Fibroblast of lung (primary cell): ENCODE results near the gene VAV1. TPM values are rescaled to one million over a fixed set of nuclear protein-coding genes. Genes with fewer than 3 reads are reported as not detected.
A peak's percentile ranks its signal among the peaks of the same experiment; 100 is the strongest.

Experiments used
- DNase-seq, 2 donors: peaks; one replicate each; pipeline versions ENCODE4 v3.0.0 to v3.0.0-alpha.2; 2010; ENCODE audit warnings: low read depth in 2 of 2
- H2AFZ ChIP-seq: 2 replicates; pipeline ENCODE4 v1.5.1; 2012; ENCODE audit warnings: low read length, control low read depth, inconsistent platforms
- H3K27ac ChIP-seq: 2 replicates; pipeline ENCODE4 v1.5.1; 2011; ENCODE audit warnings: low read length, control low read depth; ENCODE audit not compliant: insufficient read depth
- H3K27me3 ChIP-seq: 2 replicates; pipeline ENCODE4 v1.5.1; 2011; ENCODE audit warnings: mild to moderate bottlenecking, low read length; ENCODE audit not compliant: control insufficient read depth, insufficient read depth
- H3K36me3 ChIP-seq: 2 replicates; pipeline ENCODE4 v1.5.1; 2011; ENCODE audit warnings: low read length; ENCODE audit not compliant: control insufficient read depth, insufficient read depth
- H3K4me1 ChIP-seq: 2 replicates; pipeline ENCODE4 v1.5.1; 2011; ENCODE audit warnings: low read length; ENCODE audit not compliant: control insufficient read depth, insufficient read depth; ENCODE audit errors: extremely low read depth
- H3K4me2 ChIP-seq: 2 replicates; pipeline ENCODE4 v1.5.1; 2011; ENCODE audit warnings: low read length, control low read depth; ENCODE audit not compliant: insufficient read depth; ENCODE audit errors: extremely low read depth
- H3K4me3 ChIP-seq, 4 experiments: fragments of 200-600 bp in 1 of 4; sonication (generic) in 1 of 4; replicated peaks in 1 of 4; 2 replicates each; pipeline ENCODE4 v1.5.1; 2011 to 2016; ENCODE audit warnings: low read length in 4 of 4, low read depth in 3 of 4, mild to moderate bottlenecking in 3 of 4, control low read depth in 2 of 4, inconsistent platforms in 1 of 4, mixed read lengths in 1 of 4; ENCODE audit not compliant: insufficient read depth in 1 of 4; ENCODE audit errors: control extremely low read depth in 1 of 4
- H3K79me2 ChIP-seq: 2 replicates; pipeline ENCODE4 v1.5.1; 2012; ENCODE audit warnings: mild to moderate bottlenecking, low read length, inconsistent platforms; ENCODE audit not compliant: control insufficient read depth, insufficient read depth
- H3K9ac ChIP-seq: 2 replicates; pipeline ENCODE4 v1.5.1; 2011; ENCODE audit warnings: mild to moderate bottlenecking, low read length, control low read depth; ENCODE audit not compliant: insufficient read depth
- H3K9me3 ChIP-seq: 2 replicates; pipeline ENCODE4 v1.5.1; 2012; ENCODE audit warnings: low read depth, low read length; ENCODE audit not compliant: control insufficient read depth, insufficient read depth
- H4K20me1 ChIP-seq: 2 replicates; pipeline ENCODE4 v1.5.1; 2011; ENCODE audit warnings: low read length; ENCODE audit not compliant: control insufficient read depth, insufficient read depth; ENCODE audit errors: extremely low read depth
- EZH2 ChIP-seq: IDR thresholded peaks from 2 replicates; pipeline ENCODE4 v1.5.1; 2012; ENCODE audit warnings: low read length, control low read depth, mild to moderate bottlenecking; ENCODE audit errors: missing control alignments
- polyA plus RNA-seq, 2 donors: library from polyadenylated mRNA; depleted of rRNA in 1 of 2; stranded (reverse) in 1 of 2; unstranded in 1 of 2; fragments of >200 nt; gene quantifications; 2 replicates each; pipeline ENCODE4 v1.2.1, GENCODE V29; 2011 to 2012; ENCODE audit warnings: missing spikeins in 1 of 2
- total RNA-seq: library from RNA; depleted of rRNA; stranded (reverse); fragments of >200 nt; gene quantifications from 2 replicates; pipeline ENCODE4 v1.2.1, GENCODE V29; 2014
- TF ChIP-seq, protein P1 (sequence below), 2 donors: IDR thresholded peaks in 1 of 2; conservative IDR thresholded peaks in 1 of 2; 1 replicate in 1 of 2; 2 replicates in 1 of 2; pipeline ENCODE4 v1.5.1; 2011 to 2012; ENCODE audit warnings: low read length in 2 of 2, control low read depth in 1 of 2, inconsistent platforms in 1 of 2, low read depth in 1 of 2, mild to moderate bottlenecking in 1 of 2

The VAV1 gene
- total and polyA plus RNA-seq, 2 donors (not counting 1 experiment from before 2014, with no cell fraction given), result not detected

DNA sequence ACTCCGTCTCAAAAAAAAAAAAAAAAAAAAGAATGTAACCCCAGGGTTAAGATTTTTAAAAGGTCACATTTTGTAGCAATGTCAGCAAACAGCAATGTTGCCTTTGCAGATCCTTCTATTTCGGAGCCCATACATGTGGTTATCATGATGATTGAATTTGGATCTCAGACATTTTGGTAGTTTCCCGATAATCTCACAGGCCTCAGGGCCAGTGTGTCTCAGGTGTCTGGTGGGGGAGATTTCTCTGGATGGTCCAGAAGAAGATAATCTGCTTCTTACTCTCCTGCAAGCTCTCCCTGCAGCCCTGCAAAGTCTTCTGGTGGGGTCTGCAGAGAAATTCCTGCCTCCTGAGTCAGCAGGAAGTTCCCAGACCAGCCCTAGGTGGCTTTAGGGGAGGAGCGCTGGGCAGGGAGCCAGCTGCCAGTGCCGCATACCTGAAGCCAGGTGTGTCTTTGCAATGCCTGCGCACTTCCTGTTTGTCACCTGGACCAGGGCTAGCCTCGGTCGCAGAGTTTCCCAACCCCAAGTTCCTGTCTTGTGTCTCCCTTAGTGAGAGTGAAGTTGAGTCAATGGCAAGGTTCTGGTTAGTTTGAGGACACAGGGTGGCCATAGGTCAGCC, 6.7 kb upstream of the VAV1 start:
- Histone ChIP-seq H3K79me2 (no peaks in the 10 kb centered on the region), H3K4me2 (no peak overlapping the region)
- no peak for TF ChIP-seq EZH2

DNA sequence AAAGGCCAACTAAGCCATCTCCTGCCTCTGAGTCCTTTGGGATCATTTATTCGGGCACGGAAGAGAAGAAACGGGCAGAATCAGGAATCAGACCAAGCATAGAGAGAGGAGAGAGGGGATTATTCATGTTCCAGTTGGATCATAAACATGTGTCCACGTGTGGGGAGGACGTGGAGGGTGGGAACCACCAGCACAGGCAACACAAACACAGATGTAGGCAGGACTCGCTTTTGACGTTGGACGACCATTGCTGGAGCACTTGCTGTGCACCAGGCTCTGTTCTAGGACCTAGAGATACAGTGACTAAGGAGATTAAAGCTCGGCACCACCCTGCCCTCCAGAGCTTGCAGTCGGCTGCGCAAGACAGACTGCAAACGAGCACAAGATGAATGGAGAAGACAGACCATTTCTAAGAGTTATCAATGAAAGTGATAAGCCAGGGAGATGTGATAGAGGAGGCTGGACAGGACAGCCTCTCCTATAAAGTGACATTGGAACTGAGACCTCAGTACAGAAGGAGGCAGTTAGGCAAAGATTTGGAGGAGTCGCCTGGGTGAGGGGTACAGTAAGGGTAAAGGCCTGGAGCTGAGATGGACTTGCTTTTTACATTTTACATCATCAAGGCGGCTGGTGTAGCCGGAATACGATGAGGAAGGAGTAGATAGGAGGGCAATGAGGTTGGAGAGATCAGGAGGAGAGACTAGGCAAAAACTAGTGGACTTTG, 6.0 kb upstream of the VAV1 start:
- Histone ChIP-seq H3K9ac (no peak overlapping the region), H3K27me3 (no peaks in the 10 kb centered on the region), H2AFZ (no peak overlapping the region), H3K9me3 (no peaks in the 10 kb centered on the region), H3K36me3 (no peaks in the 10 kb centered on the region), H4K20me1 (no peaks in the 10 kb centered on the region), H3K4me1 (no peaks in the 10 kb centered on the region), H3K4me2 (no peak overlapping the region), H3K27ac (no peak overlapping the region), H3K4me3 (peak overlapping the region in 1 of 4 experiments; percentile 1), H3K79me2 (no peaks in the 10 kb centered on the region)
- no peak for DNase-seq
- no peak for TF ChIP-seq EZH2
- TF ChIP-seq, protein P1, sequence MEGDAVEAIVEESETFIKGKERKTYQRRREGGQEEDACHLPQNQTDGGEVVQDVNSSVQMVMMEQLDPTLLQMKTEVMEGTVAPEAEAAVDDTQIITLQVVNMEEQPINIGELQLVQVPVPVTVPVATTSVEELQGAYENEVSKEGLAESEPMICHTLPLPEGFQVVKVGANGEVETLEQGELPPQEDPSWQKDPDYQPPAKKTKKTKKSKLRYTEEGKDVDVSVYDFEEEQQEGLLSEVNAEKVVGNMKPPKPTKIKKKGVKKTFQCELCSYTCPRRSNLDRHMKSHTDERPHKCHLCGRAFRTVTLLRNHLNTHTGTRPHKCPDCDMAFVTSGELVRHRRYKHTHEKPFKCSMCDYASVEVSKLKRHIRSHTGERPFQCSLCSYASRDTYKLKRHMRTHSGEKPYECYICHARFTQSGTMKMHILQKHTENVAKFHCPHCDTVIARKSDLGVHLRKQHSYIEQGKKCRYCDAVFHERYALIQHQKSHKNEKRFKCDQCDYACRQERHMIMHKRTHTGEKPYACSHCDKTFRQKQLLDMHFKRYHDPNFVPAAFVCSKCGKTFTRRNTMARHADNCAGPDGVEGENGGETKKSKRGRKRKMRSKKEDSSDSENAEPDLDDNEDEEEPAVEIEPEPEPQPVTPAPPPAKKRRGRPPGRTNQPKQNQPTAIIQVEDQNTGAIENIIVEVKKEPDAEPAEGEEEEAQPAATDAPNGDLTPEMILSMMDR (conservative IDR thresholded peaks at IDR 0.05 in 1 of 2, IDR thresholded peaks at IDR 0.05 in 1 of 2; ENCODE audit: low read depth in 1 of 2, low read length in 2 of 2), result no peak

More for the DNA sequence above, 6.7 kb upstream of the VAV1 start:
- no peak for DNase-seq
- Histone ChIP-seq H3K4me1 (no peaks in the 10 kb centered on the region), H3K27me3 (no peaks in the 10 kb centered on the region), H3K9me3 (no peaks in the 10 kb centered on the region), H3K36me3 (no peaks in the 10 kb centered on the region), H3K9ac (no peak overlapping the region), H3K4me3 (no peak overlapping the region), H3K27ac (no peak overlapping the region), H2AFZ (no peak overlapping the region), H4K20me1 (no peaks in the 10 kb centered on the region)

DNA sequence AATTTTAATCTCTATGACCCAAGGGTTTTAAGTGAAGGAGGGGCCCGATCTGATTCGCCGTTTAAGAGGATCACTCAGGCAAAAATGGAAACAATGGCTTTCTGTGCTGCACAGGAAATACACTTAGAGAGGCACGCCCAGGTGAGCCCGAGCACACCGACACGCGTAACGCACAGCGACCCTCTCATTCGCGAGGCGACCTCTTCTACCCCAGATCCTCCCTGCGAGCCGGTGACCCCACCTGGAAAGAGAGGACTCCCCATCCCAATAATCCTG, 5.5 kb upstream of the VAV1 start:
- H3K4me2 ChIP-seq, result no peak overlapping the region
- H3K9ac ChIP-seq, result no peak overlapping the region
- no peak overlapping the region for H3K27ac ChIP-seq

More for the DNA sequence above, 5.5 kb upstream of the VAV1 start:
- H4K20me1 ChIP-seq, result no peaks in the 10 kb centered on the region
- H2AFZ ChIP-seq, result no peak overlapping the region
- DNase-seq, result no peak
- H3K79me2 ChIP-seq, result no peaks in the 10 kb centered on the region
- H3K27me3 ChIP-seq, result no peaks in the 10 kb centered on the region
- peak overlapping the region in 1 of 4 experiments; percentile 1 for H3K4me3 ChIP-seq
- no peak for TF ChIP-seq EZH2
- TF ChIP-seq, protein P1 (conservative IDR thresholded peaks at IDR 0.05 in 1 of 2, IDR thresholded peaks at IDR 0.05 in 1 of 2; ENCODE audit: low read depth in 1 of 2, low read length in 2 of 2), result no peak
- no peaks in the 10 kb centered on the region for H3K4me1 ChIP-seq
- no peaks in the 10 kb centered on the region for H3K9me3 ChIP-seq
- H3K36me3 ChIP-seq, result no peaks in the 10 kb centered on the region
